ENCODE results near the gene PLVAP.

DNA sequence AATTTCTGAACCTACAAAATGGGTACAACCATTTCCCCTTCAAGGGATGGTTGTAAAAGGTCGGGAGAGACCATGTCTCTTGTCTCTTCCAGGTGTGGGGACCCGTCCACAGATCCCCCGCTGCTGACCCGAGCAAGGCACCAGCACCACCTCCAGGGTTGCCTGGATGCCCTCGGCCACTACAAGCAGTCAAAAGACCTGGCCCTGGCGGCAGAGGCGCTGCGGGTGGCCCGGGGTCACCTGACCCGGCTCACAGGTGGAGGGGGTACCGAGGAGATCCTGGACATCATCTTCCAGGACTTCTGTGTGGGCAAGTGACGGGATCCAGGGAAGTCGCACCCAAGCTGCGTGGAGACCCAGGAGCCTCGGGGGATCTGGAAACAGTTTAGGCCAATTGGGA is 35.8 kb downstream of the PLVAP start:
- TF ChIP-seq, protein P1, sequence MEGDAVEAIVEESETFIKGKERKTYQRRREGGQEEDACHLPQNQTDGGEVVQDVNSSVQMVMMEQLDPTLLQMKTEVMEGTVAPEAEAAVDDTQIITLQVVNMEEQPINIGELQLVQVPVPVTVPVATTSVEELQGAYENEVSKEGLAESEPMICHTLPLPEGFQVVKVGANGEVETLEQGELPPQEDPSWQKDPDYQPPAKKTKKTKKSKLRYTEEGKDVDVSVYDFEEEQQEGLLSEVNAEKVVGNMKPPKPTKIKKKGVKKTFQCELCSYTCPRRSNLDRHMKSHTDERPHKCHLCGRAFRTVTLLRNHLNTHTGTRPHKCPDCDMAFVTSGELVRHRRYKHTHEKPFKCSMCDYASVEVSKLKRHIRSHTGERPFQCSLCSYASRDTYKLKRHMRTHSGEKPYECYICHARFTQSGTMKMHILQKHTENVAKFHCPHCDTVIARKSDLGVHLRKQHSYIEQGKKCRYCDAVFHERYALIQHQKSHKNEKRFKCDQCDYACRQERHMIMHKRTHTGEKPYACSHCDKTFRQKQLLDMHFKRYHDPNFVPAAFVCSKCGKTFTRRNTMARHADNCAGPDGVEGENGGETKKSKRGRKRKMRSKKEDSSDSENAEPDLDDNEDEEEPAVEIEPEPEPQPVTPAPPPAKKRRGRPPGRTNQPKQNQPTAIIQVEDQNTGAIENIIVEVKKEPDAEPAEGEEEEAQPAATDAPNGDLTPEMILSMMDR (IDR thresholded peaks at IDR 0.05; ENCODE audit: insufficient read depth, low read depth, low read length), result no peak
- no peak for TF ChIP-seq EZH2 (IDR thresholded peaks at IDR 0.05; ENCODE audit: insufficient read depth, low read length)
